Fibroblast of peridontal ligament (primary cell): ENCODE measurements around the gene HTT.

Source experiments
- DNase-seq: peaks from one replicate; pipeline ENCODE4 v3.0.0-alpha.2; 2010; ENCODE audit errors: extremely low read depth

The HTT gene

GRCh38 chr4:3263053-3263875 is 188.8 kb downstream of the HTT start:
- no peak for DNase-seq

- DNase-seq: no peak
Measured at GRCh38 chr4:3263876-3264193, 189.4 kb downstream of the HTT start.

GRCh38 chr4:3266076-3266475 is 191.6 kb downstream of the HTT start:
- no peak for DNase-seq

GRCh38 chr4:3267576-3268394 is 193.3 kb downstream of the HTT start:
- DNase-seq: no peak

- DNase-seq: no peak
Measured at GRCh38 chr4:3268395-3269104, 194.1 kb downstream of the HTT start.

- DNase-seq: no peak
Measured at GRCh38 chr4:3269105-3269927, 194.8 kb downstream of the HTT start.

GRCh38 chr4:3269991-3270611 is 195.6 kb downstream of the HTT start:
- DNase-seq: no peak

GRCh38 chr4:3271131-3271530 is 196.7 kb downstream of the HTT start:
- no peak for DNase-seq

- DNase-seq: no peak
Measured at GRCh38 chr4:3276986-3277385, 202.5 kb downstream of the HTT start.

GRCh38 chr4:3280466-3280865 is 206.0 kb downstream of the HTT start:
- DNase-seq: no peak

GRCh38 chr4:3283483-3283882 is 209.0 kb downstream of the HTT start:
- no peak for DNase-seq

GRCh38 chr4:3283916-3284315 is 209.4 kb downstream of the HTT start:
- DNase-seq: no peak

- no peak for DNase-seq
Measured at GRCh38 chr4:3284734-3285557, 210.5 kb downstream of the HTT start.

GRCh38 chr4:3285558-3286334 is 211.3 kb downstream of the HTT start:
- peak; percentile 78 for DNase-seq

GRCh38 chr4:3286335-3287175 is 212.1 kb downstream of the HTT start:
- DNase-seq: no peak

- DNase-seq: no peak
Measured at GRCh38 chr4:3287271-3287971, 212.9 kb downstream of the HTT start.

- DNase-seq: no peak
Measured at GRCh38 chr4:3287972-3288570, 213.6 kb downstream of the HTT start.
